ENCODE data around the gene PNPT1.
"Not testable (repeated sequence)": the region's sequence is repeated elsewhere in the genome, so short reads cannot be mapped to it uniquely, and the experiment has no call there.

Gene PNPT1

DNA sequence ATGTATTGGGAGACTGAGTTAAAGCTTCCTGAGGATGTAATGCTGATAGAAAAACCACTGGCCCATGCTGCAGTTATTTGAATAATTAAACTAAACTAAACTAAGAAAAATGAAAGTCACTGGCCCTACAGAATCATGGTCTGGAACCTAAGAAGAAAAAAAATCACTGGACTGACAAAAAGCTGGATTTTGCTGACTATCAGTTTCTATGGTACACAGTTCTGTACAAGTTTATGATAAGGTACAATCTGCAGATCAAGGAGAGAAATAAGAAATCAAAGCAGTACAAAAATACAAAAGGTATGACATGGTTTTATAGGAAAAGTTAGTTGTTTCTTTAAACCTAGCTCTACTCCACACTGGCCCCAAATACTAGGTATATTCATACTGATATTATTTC, 91.8 kb downstream of the PNPT1 start:
- no peak for DNase-seq (ENCODE audit: extremely low read depth in 1 of 2, low read depth in 1 of 2)

DNA sequence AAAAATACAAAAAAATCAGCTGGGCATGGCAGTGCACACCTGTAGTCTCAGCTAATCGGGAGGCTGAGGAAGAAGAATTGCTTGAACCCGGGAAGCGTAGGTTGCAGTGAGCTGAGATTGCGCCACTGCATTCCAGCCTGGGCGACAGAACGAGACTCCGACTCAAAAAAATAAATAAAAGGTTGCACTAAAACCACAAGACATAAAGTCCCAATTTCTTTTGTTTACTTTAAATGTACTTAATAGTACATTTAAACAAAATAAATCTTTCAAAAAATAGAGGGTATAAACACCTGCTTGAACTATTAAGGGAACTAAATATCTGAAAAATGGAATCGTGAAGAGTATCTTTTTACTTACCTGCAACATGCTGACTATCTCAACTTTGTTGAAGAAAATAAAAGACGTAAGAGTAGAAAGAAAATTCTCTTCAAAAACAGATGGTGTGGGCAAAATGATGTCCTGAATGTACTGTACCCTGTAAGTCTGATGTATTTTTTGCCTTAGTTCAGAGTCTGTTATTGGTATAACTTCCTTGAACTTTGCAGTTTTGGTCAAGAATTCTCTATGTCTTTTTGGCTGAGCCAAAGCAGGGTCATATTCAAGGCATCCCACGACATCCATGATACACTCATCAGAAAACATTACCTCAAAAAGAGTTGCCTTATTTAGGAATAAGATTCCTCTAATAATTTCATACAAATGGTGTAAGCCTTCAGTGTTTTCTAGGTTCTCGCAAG, 95.4 kb downstream of the PNPT1 start:
- DNase-seq (ENCODE audit: extremely low read depth in 1 of 2, low read depth in 1 of 2), result no peak

DNA sequence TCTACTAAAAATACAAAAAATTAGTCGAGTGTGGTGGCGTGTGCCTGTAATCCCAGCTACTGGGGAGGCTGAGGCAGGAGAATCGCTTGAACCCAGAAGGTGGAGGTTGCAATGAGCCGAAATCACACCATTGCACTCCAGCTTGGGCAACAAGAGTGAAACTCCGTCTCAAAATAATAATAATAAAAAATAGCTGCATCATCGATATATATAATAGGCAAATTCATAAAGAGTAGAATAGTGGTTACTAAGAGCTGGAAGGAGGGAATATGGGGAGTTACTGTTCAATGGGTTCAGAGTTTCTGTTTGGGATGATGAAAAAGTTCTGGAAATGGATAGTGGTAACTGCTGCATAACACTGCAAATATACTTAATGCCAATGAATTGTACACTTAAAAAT, 96.8 kb downstream of the PNPT1 start:
- not testable (repeated sequence) for DNase-seq (ENCODE audit: extremely low read depth in 1 of 2, low read depth in 1 of 2)

DNA sequence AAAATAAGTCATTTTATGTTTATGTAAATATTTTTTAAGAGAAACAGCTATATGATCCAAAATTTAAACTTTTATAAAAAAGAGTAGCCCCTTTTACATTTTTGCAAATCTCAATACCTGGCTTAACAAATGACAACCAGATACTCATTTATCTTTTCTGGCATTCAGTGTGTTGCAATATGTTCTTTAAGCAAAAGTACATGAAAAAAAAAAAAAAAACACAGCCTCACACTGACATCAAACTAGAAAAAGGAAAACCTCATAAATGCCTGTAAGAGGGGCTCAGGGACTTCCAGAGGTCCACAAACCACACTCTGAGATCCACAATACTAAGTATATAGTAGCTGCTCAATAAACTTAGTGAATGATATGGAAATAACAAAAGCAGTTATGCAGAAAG, 98.1 kb downstream of the PNPT1 start:
- DNase-seq (ENCODE audit: extremely low read depth in 1 of 2, low read depth in 1 of 2), result no peak

DNA sequence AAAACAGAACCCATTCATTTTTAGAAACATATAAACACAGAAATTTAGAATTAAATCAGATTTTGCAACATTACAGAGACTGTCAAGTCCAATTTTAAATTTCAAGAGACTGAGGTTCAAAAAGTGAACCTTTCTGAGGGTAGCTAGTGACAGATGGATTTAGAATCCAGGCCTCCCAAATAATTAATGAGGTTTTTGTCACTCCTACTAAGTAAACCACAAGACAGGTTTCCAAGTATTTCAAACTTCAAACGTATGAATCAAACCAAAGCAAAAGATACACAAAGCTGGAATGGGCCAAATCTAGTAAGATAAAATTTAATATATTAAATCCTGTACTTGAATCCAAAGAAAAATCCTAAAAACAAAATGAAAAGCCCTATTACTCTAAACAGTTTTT, 101.5 kb downstream of the PNPT1 start:
- DNase-seq (ENCODE audit: extremely low read depth in 1 of 2, low read depth in 1 of 2), result no peak

DNA sequence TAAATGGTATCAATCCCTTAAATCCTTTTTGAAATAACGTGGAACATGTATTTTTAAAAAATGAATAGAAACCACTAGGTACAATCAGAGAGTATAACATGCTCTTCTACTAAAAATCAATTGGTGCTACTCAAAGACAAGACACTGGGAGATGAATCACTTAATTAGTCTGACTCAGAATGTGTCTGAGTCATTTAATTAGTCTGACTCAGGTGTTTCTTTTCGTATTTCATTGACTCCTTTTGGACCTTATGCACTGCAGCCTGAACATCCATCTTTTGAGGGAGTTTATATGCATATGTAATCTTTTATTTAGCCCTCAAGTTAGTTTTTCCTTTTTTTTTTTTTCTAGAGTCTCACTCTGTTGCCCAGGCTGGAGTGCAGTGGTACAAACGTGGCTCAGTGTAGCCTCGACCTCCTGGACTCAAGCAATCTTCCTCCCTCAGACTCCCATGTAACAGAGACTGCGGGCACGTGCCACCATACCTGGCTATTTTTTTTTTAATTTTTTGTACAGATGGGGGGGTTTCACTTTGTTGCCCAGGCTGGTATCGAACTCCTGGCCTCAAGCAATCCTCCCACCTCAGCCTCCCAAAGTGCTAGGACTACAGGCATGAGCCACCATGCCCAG, 102.7 kb downstream of the PNPT1 start:
- DNase-seq (ENCODE audit: extremely low read depth in 1 of 2, low read depth in 1 of 2), result no peak

DNA sequence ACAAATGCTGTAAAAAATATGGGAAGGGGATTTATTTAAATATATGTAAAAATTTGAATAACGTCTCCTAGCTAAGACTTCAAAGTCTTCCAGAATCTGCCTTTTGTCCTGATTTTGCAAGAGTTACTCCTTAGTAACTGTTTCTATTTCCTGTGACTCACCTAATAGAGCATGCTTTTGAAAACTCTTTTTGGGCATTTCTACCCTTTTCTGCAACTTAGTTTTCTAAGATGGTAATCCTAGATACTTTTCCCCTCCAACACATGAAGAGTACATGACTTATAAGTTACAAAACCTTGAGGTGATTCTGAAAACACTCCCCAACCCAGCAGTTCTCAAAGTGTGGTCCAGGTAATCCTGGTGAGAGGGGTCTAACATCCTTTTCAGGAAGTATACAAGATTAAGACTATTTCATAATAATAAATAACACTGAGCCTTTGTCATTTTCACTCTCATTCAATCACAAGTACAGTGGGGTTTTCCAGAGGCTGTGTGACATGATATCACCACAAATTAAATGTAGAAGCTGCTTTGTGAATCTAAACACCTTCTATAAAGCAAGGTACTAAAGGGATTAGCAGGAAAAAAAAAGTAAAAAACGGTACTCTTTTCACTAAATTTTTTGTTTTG, 108.1 kb downstream of the PNPT1 start:
- no peak for DNase-seq (ENCODE audit: extremely low read depth in 1 of 2, low read depth in 1 of 2)

Measured in stimulated activated CD8-positive, alpha-beta memory T cell treated with anti-CD3 and anti-CD28 coated beads, Interleukin-7, amount 100 ng/mL, for 48 hours (primary cell).